ENCODE data around the gene RIPOR1. TPM values are rescaled to one million over a fixed set of nuclear protein-coding genes. Genes with fewer than 3 reads are reported as not detected.
A peak's percentile ranks its signal among the peaks of the same experiment; 100 is the strongest.

The RIPOR1 gene
- total RNA-seq, 2 donors from 2014 or later: 14.4 to 19.0 TPM

DNA sequence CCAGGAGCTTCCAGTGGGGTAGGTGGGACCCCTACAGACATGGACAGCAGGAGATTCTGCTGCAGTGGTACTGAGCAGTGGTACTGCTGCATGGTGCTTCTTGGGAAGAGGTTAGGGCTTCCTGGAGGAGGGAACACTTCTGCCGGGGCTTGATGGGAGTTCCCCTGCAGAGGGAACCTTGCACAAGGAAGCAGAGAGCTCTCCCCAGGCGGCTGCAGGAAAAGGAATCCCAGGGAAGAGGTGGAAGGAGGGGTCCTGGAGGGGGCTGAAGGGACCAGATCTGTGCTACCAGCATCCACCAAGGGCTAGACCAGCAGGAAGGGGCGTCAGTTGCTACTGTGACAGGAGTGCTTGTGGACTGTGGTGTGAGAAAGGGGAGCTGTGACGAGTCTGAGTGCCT, 10.6 kb downstream of the RIPOR1 start:
- DNase-seq: no peak
- intact Hi-C loops (cut with DNase I): no loop called here
- Histone ChIP-seq H3K9ac (ENCODE audit: low read depth in 2 of 2, low read length in 2 of 2) (peak overlapping the region in 1 of 2 donors; percentile 4), H3K4me1 (peaks cover 5% of the 10 kb centered on the region), H3K4me3 (no peak overlapping the region), H3K27me3 (peaks cover 20% of the 10 kb centered on the region), H3K36me3 (peaks cover 4% of the 10 kb centered on the region), H3K27ac (no peak overlapping the region), H3K9me3 (no peaks in the 10 kb centered on the region)
- no peak for TF ChIP-seq CTCF (IDR thresholded peaks at IDR 0.05)

GRCh38 chr16:67539691-67540635, 11.3 kb downstream of the RIPOR1 start:
- DNase-seq: no peak
- Histone ChIP-seq H3K9ac (ENCODE audit: low read depth in 2 of 2, low read length in 2 of 2) (peak overlapping the region in 1 of 2 donors; percentile 4), H3K27ac (no peak overlapping the region), H3K36me3 (peaks cover 4% of the 10 kb centered on the region), H3K9me3 (no peaks in the 10 kb centered on the region), H3K4me1 (peaks cover 5% of the 10 kb centered on the region), H3K4me3 (no peak overlapping the region), H3K27me3 (peaks cover 20% of the 10 kb centered on the region)
- no peak for TF ChIP-seq CTCF (IDR thresholded peaks at IDR 0.05)
- intact Hi-C loops (cut with DNase I): loop anchor here (10.0 kb wide), 1 partner anchor 115 kb away; no protein-coding TSS in a partner anchor

DNA sequence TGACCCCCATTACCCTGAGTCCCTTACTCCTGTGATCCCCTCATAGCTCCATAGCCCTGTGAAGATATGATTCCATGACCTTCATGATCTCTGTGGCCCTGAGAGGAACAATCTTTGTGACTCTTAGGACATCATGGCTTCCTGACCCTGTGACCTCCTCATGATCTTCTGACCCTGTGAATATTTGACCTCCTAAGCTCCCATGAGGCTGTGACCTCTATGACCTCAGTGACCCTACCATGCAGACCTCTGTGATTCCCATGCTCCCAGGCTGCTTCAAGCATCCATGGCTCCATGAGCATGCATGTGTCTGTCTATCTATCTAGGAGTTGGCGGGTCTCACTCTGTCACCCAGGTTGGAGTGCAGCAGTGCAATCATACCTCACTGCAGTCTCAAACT, 12.1 kb downstream of the RIPOR1 start:
- Histone ChIP-seq H3K27ac (no peak overlapping the region), H3K9me3 (no peaks in the 10 kb centered on the region), H3K4me1 (peaks cover 5% of the 10 kb centered on the region)

GRCh38 chr16:67541391-67542263, 13.0 kb downstream of the RIPOR1 start:
- Histone ChIP-seq H3K9ac (ENCODE audit: low read depth in 2 of 2, low read length in 2 of 2) (no peak overlapping the region), H3K9me3 (no peaks in the 10 kb centered on the region)

More for the DNA sequence above, 12.1 kb downstream of the RIPOR1 start:
- H3K4me3 ChIP-seq: no peak overlapping the region
- H3K27me3 ChIP-seq: peaks cover 20% of the 10 kb centered on the region
- no peak for DNase-seq
- peaks cover 4% of the 10 kb centered on the region for H3K36me3 ChIP-seq
- TF ChIP-seq CTCF (IDR thresholded peaks at IDR 0.05): no peak
- intact Hi-C loops (cut with DNase I): loop anchor here (10.0 kb wide), 1 partner anchor 114 kb away; no protein-coding TSS in a partner anchor
- no peak overlapping the region for H3K9ac ChIP-seq (ENCODE audit: low read depth in 2 of 2, low read length in 2 of 2)

More at GRCh38 chr16:67541391-67542263, 13.0 kb downstream of the RIPOR1 start:
- Histone ChIP-seq H3K36me3 (peaks cover 4% of the 10 kb centered on the region), H3K27ac (no peak overlapping the region), H3K4me3 (no peak overlapping the region), H3K27me3 (peaks cover 15% of the 10 kb centered on the region), H3K4me1 (peaks cover 8% of the 10 kb centered on the region)
- no peak for TF ChIP-seq CTCF (IDR thresholded peaks at IDR 0.05)
- no peak for DNase-seq
- intact Hi-C loops (cut with DNase I): loop anchor here (10.0 kb wide), 1 partner anchor 113 kb away; no protein-coding TSS in a partner anchor
